H1 (cell line): ENCODE results near the gene TNRC6C. TPM values are rescaled to one million over a fixed set of nuclear protein-coding genes. Genes with fewer than 3 reads are reported as not detected.

ENCODE experiments used
- CTCF ChIA-PET: fragments of 300-600 bp; sonication (Branson Sonifier 250); formaldehyde crosslinking; loops from one replicate; lab custom pipeline; 2021; ENCODE audit not compliant: partially characterized antibody; lab: Charles Lee
- POLR2A ChIA-PET: fragments of 300-600 bp; sonication (Branson Sonifier 250); formaldehyde crosslinking; loops from one replicate; lab custom pipeline; 2021; ENCODE audit warnings: inconsistent platforms; ENCODE audit not compliant: partially characterized antibody; lab: Charles Lee
- DNase-seq, 2 experiments: peaks; one replicate each; pipeline versions ENCODE4 v3.0.0 to v3.0.0-alpha.2; 2010 to 2022; ENCODE audit warnings: low spot score in 2 of 2, low read depth in 1 of 2, mixed read lengths in 1 of 2
- FAIRE-seq: peaks from 2 replicates; lab custom pipeline; 2011; peaks lifted over from hg19 to GRCh38; lab: Jason Lieb, UNC
- H2AFZ ChIP-seq: 2 replicates; pipeline ENCODE4 v1.8.1; 2012; ENCODE audit warnings: low read length, inconsistent platforms
- H2AK5ac ChIP-seq: 2 replicates; pipeline ENCODE4 v1.6.1; 2013; ENCODE audit warnings: low read depth, low read length
- H2BK120ac ChIP-seq: replicated peaks from 2 replicates; pipeline ENCODE3; 2013; ENCODE audit warnings: low read depth, low read length, inconsistent platforms
- H2BK12ac ChIP-seq: 2 replicates; pipeline ENCODE4 v1.6.1; 2013; ENCODE audit warnings: low read depth, low read length
- H2BK15ac ChIP-seq: 2 replicates; pipeline ENCODE4 v1.6.1; 2013; ENCODE audit warnings: low read length
- H2BK20ac ChIP-seq: 2 replicates; pipeline ENCODE4 v1.6.1; 2013; ENCODE audit warnings: low read length
- H2BK5ac ChIP-seq: 2 replicates; pipeline ENCODE4 v1.6.1; 2013; ENCODE audit warnings: low read depth, low read length
- H3K14ac ChIP-seq: 2 replicates; pipeline ENCODE4 v1.6.1; 2013; ENCODE audit warnings: inconsistent platforms; ENCODE audit not compliant: insufficient read length
- H3K18ac ChIP-seq: 2 replicates; pipeline ENCODE4 v1.6.1; 2013; ENCODE audit warnings: low read length; ENCODE audit errors: extremely low read depth
- H3K23ac ChIP-seq: 2 replicates; pipeline ENCODE4 v1.6.1; 2013; ENCODE audit warnings: inconsistent platforms; ENCODE audit not compliant: insufficient read length
- H3K23me2 ChIP-seq: 2 replicates; pipeline ENCODE4 v1.6.1; 2013; ENCODE audit warnings: low read depth, low read length
- H3K27ac ChIP-seq: 2 replicates; pipeline ENCODE4 v1.6.1; 2011; ENCODE audit warnings: low read depth, low read length, inconsistent platforms
- H3K27me3 ChIP-seq, 4 experiments: replicated peaks in 1 of 4; 1 replicate in 1 of 4; 2 replicates in 3 of 4; pipeline versions ENCODE4 v1.6.1 to v1.8.1; 2011 to 2013; ENCODE audit warnings: low read length in 3 of 4, mild to moderate bottlenecking in 3 of 4, inconsistent platforms in 2 of 4, mixed read lengths in 2 of 4, moderate library complexity in 1 of 4; ENCODE audit not compliant: control insufficient read depth in 3 of 4, insufficient read depth in 3 of 4; ENCODE audit errors: extremely low read depth in 1 of 4
- H3K36me3 ChIP-seq, 4 experiments: 2 replicates each; pipeline versions ENCODE4 v1.6.1 to v1.8.1; 2011 to 2013; ENCODE audit warnings: mild to moderate bottlenecking in 4 of 4, low read length in 3 of 4, moderate library complexity in 2 of 4, control low read depth in 1 of 4, inconsistent platforms in 1 of 4; ENCODE audit not compliant: insufficient read depth in 4 of 4, control insufficient read depth in 2 of 4
- H3K4ac ChIP-seq: replicated peaks from 2 replicates; pipeline ENCODE3; 2013; ENCODE audit warnings: low read length, low read depth, mixed read lengths, inconsistent platforms; ENCODE audit not compliant: insufficient read length
- H3K4me1 ChIP-seq, 4 experiments: replicated peaks in 1 of 4; 1 replicate in 1 of 4; 2 replicates in 3 of 4; pipeline versions ENCODE4 v1.6.1 to v1.8.1; 2011 to 2013; ENCODE audit warnings: low read length in 3 of 4, inconsistent platforms in 2 of 4, mixed read lengths in 1 of 4; ENCODE audit not compliant: insufficient read depth in 4 of 4, control insufficient read depth in 3 of 4
- H3K4me2 ChIP-seq, 2 experiments: 2 replicates each; pipeline versions ENCODE4 v1.6.1 to v1.8.1; 2011 to 2013; ENCODE audit warnings: low read depth in 2 of 2, low read length in 2 of 2, control low read depth in 1 of 2, inconsistent platforms in 1 of 2, mild to moderate bottlenecking in 1 of 2; ENCODE audit not compliant: insufficient read depth in 1 of 2
- H3K4me3 ChIP-seq, 4 experiments: fragments of 200-600, 300-600 bp in 1 of 4; sonication (generic), shearing (Covaris generic), sonication (Bioruptor Twin) in 1 of 4; 2 replicates each; pipeline versions ENCODE4 v1.5.1 to v1.8.1; 2011 to 2016; ENCODE audit warnings: low read length in 4 of 4, low read depth in 3 of 4, control low read depth in 2 of 4, inconsistent platforms in 2 of 4, mild to moderate bottlenecking in 2 of 4, mixed read lengths in 1 of 4, moderate library complexity in 1 of 4; ENCODE audit not compliant: insufficient read depth in 2 of 4; ENCODE audit errors: extremely low read depth in 1 of 4
- H3K56ac ChIP-seq: replicated peaks from 2 replicates; pipeline ENCODE3; 2013; ENCODE audit warnings: low read depth, mild to moderate bottlenecking, mixed read lengths, low read length, inconsistent platforms; ENCODE audit not compliant: insufficient read length
- H3K79me1 ChIP-seq: 2 replicates; pipeline ENCODE4 v1.6.1; 2013; ENCODE audit warnings: low read depth, low read length, control low read depth
- H3K79me2 ChIP-seq, 2 experiments: 2 replicates each; pipeline versions ENCODE4 v1.6.1 to v1.8.1; 2012 to 2013; ENCODE audit warnings: low read length in 2 of 2, mild to moderate bottlenecking in 2 of 2, inconsistent platforms in 1 of 2; ENCODE audit not compliant: insufficient read depth in 2 of 2, control insufficient read depth in 1 of 2
- H3K9ac ChIP-seq, 4 experiments: replicated peaks in 1 of 4; 1 replicate in 1 of 4; 2 replicates in 3 of 4; pipeline versions ENCODE4 v1.6.1 to v1.8.1; 2011 to 2013; ENCODE audit warnings: low read depth in 3 of 4, low read length in 3 of 4, control low read depth in 2 of 4, mild to moderate bottlenecking in 2 of 4, moderate library complexity in 2 of 4, inconsistent platforms in 1 of 4; ENCODE audit errors: extremely low read depth in 1 of 4
- H3K9me3 ChIP-seq, 2 experiments: 2 replicates each; pipeline versions ENCODE4 v1.6.1 to v1.8.1; 2012 to 2013; ENCODE audit warnings: mild to moderate bottlenecking in 2 of 2, moderate library complexity in 2 of 2, control low read depth in 1 of 2, inconsistent platforms in 1 of 2, low read depth in 1 of 2, low read length in 1 of 2, mixed read lengths in 1 of 2; ENCODE audit not compliant: insufficient read depth in 2 of 2
- H4K20me1 ChIP-seq, 2 experiments: replicated peaks in 1 of 2; 2 replicates each; pipeline versions ENCODE3 to v1.8.1; 2011 to 2013; ENCODE audit warnings: inconsistent platforms in 2 of 2, low read length in 2 of 2, mild to moderate bottlenecking in 1 of 2; ENCODE audit not compliant: insufficient read depth in 2 of 2, control insufficient read depth in 1 of 2
- H4K5ac ChIP-seq: 2 replicates; pipeline ENCODE4 v1.6.1; 2013; ENCODE audit warnings: low read length, low read depth, mixed read lengths, inconsistent platforms; ENCODE audit not compliant: insufficient read length
- H4K8ac ChIP-seq: 2 replicates; pipeline ENCODE4 v1.8.0; 2013; ENCODE audit warnings: mild to moderate bottlenecking, moderate library complexity, low read length, inconsistent platforms; ENCODE audit not compliant: insufficient read depth; ENCODE audit errors: extremely low read depth
- H4K91ac ChIP-seq: replicated peaks from 2 replicates; pipeline ENCODE3; 2013; ENCODE audit warnings: low read length, mixed read lengths, inconsistent platforms; ENCODE audit not compliant: insufficient read length
- GTF2F1 ChIP-seq: IDR thresholded peaks from 2 replicates; pipeline ENCODE4 v1.6.1; 2012; ENCODE audit warnings: low read depth, low read length, improper control_type of control experiment, borderline replicate concordance
- JUND ChIP-seq: IDR thresholded peaks from 2 replicates; pipeline ENCODE4 v1.6.1; 2011; ENCODE audit warnings: mild to moderate bottlenecking, improper control_type of control experiment, low read length
- KDM4A ChIP-seq: IDR thresholded peaks from one replicate; pipeline ENCODE4 v1.7.1; 2012; ENCODE audit warnings: low read depth, mild to moderate bottlenecking, moderate library complexity, low read length, inconsistent platforms; ENCODE audit not compliant: severe bottlenecking
- POLR2A ChIP-seq, 2 experiments: IDR thresholded peaks; 1 replicate in 1 of 2; 2 replicates in 1 of 2; pipeline ENCODE4 v1.6.1; 2011; ENCODE audit warnings: low read depth in 2 of 2, low read length in 2 of 2, mild to moderate bottlenecking in 2 of 2; ENCODE audit errors: control extremely low read depth in 1 of 2
- POU5F1 ChIP-seq: IDR thresholded peaks from 2 replicates; pipeline ENCODE4 v1.6.1; 2011; ENCODE audit warnings: low read depth, mild to moderate bottlenecking, low read length, moderate library complexity
- SIRT6 ChIP-seq: IDR thresholded peaks from one replicate; pipeline ENCODE4 v1.7.1; 2012; ENCODE audit warnings: low read length, inconsistent platforms
- SUZ12 ChIP-seq: fragments of 200-600 bp; sonication (generic); IDR thresholded peaks from 2 replicates; pipeline ENCODE4 v1.6.1; 2012; ENCODE audit warnings: mild to moderate bottlenecking, inconsistent platforms, low read length, moderate library complexity, mixed read lengths
- YY1 ChIP-seq: IDR thresholded peaks from 2 replicates; pipeline ENCODE4 v1.6.1; 2011; ENCODE audit warnings: low read depth, mild to moderate bottlenecking, low read length
- WGBS, 2 experiments: shearing (Covaris generic) in 1 of 2; methylation state at CpG; one replicate each; pipeline versions ENCODE4 v1.1.6 to v1.1.7; 2013 to 2015; ENCODE audit warnings: low lambda C conversion rate in 2 of 2, mixed read lengths in 2 of 2, inconsistent platforms in 1 of 2, low coverage in 1 of 2, missing lambda C conversion rate in 1 of 2; ENCODE audit not compliant: insufficient replicate concordance in 2 of 2, insufficient coverage in 1 of 2, insufficient read length in 1 of 2; ENCODE audit errors: extremely low coverage in 1 of 2, missing lambda C conversion rate in 1 of 2; 5-methylcytosine and 5-hydroxymethylcytosine counted together
- polyA plus RNA-seq, 7 experiments: library from polyadenylated mRNA; depleted of rRNA in 3 of 7; stranded (reverse) in 5 of 7; unstranded in 2 of 7; fragments of >200 nt in 5 of 7; fragments of 200-250 nt in 2 of 7; gene quantifications; 1 replicate in 5 of 7; 2 replicates in 1 of 7; 4 replicates in 1 of 7; pipeline versions ENCODE4 v1.2.1 to v1.2.3, GENCODE V29; 2011 to 2013; ENCODE audit warnings: missing spikeins in 2 of 7, mixed read lengths in 2 of 7
- total RNA-seq: library from RNA; stranded (reverse); fragmentation: NEBNext Ultra II Directional; extraction: Animal tissue kit (Norgen Biotek cat#: 25700); gene quantifications from 2 replicates; pipeline ENCODE4 v1.2.1, GENCODE V29; 2021
- TF ChIP-seq, protein P1 (sequence below): IDR thresholded peaks from 2 replicates; pipeline ENCODE4 v1.6.1; 2012; ENCODE audit warnings: inconsistent platforms
- TF ChIP-seq, protein P2 (sequence below): IDR thresholded peaks from 2 replicates; pipeline ENCODE4 v1.6.1; 2012; ENCODE audit warnings: inconsistent platforms

Gene TNRC6C
- total and polyA plus RNA-seq, 2 of the 8 experiments (the other 6 are each of a cell fraction or from before 2014, with no cell fraction given), result 2.8 to 28.9 TPM

DNA sequence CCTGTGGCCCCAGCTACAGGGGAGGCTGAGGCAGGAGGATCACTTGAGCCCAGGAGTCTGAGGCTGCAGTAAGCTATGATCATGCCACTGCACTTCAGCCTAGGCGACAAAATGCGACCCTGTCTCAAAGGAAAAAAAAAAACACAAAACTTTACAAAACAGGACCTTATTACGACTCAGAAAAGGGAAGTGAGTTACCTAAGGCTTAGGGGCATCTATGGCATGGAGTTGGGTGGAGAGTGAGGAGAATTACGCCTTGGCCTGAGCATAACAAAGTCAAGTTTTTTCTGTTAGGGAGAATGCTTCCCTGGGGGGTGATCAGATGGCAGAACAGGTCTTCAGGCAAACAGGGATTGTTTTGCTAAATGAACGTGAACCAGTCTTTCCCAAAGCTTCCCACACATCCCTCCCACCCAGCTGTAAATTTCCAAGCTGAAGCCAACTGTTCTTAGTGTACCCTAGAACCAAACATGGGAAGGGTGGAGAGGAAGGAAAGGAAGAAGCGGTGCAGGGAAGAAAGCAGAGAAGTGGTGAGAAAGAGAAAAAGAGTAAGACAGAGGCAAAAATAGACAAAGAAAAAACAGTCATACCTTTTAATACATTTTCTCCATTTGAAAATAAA lies 24.6 kb upstream of the TNRC6C start:
- no peaks in the 10 kb centered on the region for H3K79me2 ChIP-seq
- H3K79me1 ChIP-seq, result no peaks in the 10 kb centered on the region
- no peak overlapping the region for H3K4me3 ChIP-seq
- no peaks in the 10 kb centered on the region; a peak in 1 of 7 replicates for H3K27me3 ChIP-seq
- no peak overlapping the region for H3K4me2 ChIP-seq
- 0 out of 2 replicates have a peak overlapping the region, but pooled peaks have one; percentile 28 for H2BK12ac ChIP-seq
- H4K20me1 ChIP-seq, result no peaks in the 10 kb centered on the region
- H4K91ac ChIP-seq, result no peak overlapping the region
- no peak overlapping the region for H4K8ac ChIP-seq
- H2BK5ac ChIP-seq, result peak overlapping the region; percentile 62; the same call in 1 of the 2 replicates
- FAIRE-seq (peak; percentile 87), DNase-seq (no peak)
- H2AFZ ChIP-seq, result no peak overlapping the region
- H2AK5ac ChIP-seq, result no peak overlapping the region
- H3K23me2 ChIP-seq, result no peaks in the 10 kb centered on the region
- H2BK120ac ChIP-seq, result no peak overlapping the region
- H4K5ac ChIP-seq, result no peak overlapping the region
- no peak overlapping the region for H3K14ac ChIP-seq
- peak overlapping the region; percentile 40; the same call in 1 of the 2 replicates for H2BK20ac ChIP-seq
- H3K23ac ChIP-seq, result no peak overlapping the region
- H3K9me3 ChIP-seq, result no peaks in the 10 kb centered on the region
- H3K36me3 ChIP-seq, result no peaks in the 10 kb centered on the region
- H3K56ac ChIP-seq, result no peak overlapping the region
- WGBS, 2 experiments, result 75% methylated on average over 6 of the region's 6 CpGs; no CpG with 5 or more reads in 1 of the 2 experiments
- H3K4me1 ChIP-seq, result peaks cover 5 to 24% (median 16%) of the 10 kb centered on the region in 4 experiments
- ChIA-PET POLR2A (interaction anchor here (1.4 to 10.3 kb wide), 3 partner anchors 19 to 41 kb away, joined by 3 to 100 read pairs (median 4); partner anchors contain the start of gene TNRC6C), CTCF (interaction anchor here (1.3 kb wide), 1 partner anchor 41 kb away, joined by 3 read pairs; no protein-coding TSS in a partner anchor)
- TF ChIP-seq KDM4A (no peak), SUZ12 (no peak), POU5F1 (no peak), GTF2F1 (no peak), YY1 (no peak), POLR2A (IDR thresholded peaks at IDR 0.05; ENCODE audit: control extremely low read depth in 1 of 2, low read depth in 2 of 2, low read length in 2 of 2) (no peak), SIRT6 (no peak), JUND (no peak)
- TF ChIP-seq, protein P1, sequence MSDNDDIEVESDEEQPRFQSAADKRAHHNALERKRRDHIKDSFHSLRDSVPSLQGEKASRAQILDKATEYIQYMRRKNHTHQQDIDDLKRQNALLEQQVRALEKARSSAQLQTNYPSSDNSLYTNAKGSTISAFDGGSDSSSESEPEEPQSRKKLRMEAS, result no peak
- TF ChIP-seq, protein P2, sequence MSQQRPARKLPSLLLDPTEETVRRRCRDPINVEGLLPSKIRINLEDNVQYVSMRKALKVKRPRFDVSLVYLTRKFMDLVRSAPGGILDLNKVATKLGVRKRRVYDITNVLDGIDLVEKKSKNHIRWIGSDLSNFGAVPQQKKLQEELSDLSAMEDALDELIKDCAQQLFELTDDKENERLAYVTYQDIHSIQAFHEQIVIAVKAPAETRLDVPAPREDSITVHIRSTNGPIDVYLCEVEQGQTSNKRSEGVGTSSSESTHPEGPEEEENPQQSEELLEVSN, result no peak
- no peak overlapping the region for H3K9ac ChIP-seq
- H3K18ac ChIP-seq, result no peak overlapping the region
- no peak overlapping the region for H2BK15ac ChIP-seq
- no peak overlapping the region for H3K27ac ChIP-seq
- peak overlapping the region; percentile 61 for H3K4ac ChIP-seq
